Endothelial cell of umbilical vein (primary cell): Measurements from ENCODE around the gene JDP2. TPM values are rescaled to one million over a fixed set of nuclear protein-coding genes. Genes with fewer than 3 reads are reported as not detected.

Experiments
- BruUV-seq: library from RNA; stranded (reverse); fragments of 400-500 nt; replicated peaks from 2 replicates; lab custom pipeline; 2021; lab: Mats Ljungman, UMichigan
- CTCF ChIA-PET: fragments of 300-600, 350-600 bp; sonication (Branson Sonifier 250); formaldehyde crosslinking; loops from one replicate; lab custom pipeline; 2021; ENCODE audit warnings: antibody characterized with exemption, inconsistent platforms; lab: Charles Lee
- POLR2A ChIA-PET: fragments of 300-600, 350-600 bp; sonication (Branson Sonifier 250); formaldehyde crosslinking; loops from one replicate; lab custom pipeline; 2021; ENCODE audit warnings: antibody characterized with exemption, inconsistent platforms; lab: Charles Lee
- DNase-seq: peaks from one replicate; pipeline ENCODE4 v3.0.0-alpha.2; 2011; ENCODE audit warnings: low read depth, low spot score
- FAIRE-seq: peaks from 2 replicates; lab custom pipeline; 2011; peaks lifted over from hg19 to GRCh38; lab: Jason Lieb, UNC
- H2AFZ ChIP-seq: 2 replicates; pipeline ENCODE4 v1.6.0; 2012; ENCODE audit warnings: low read depth, low read length, control low read depth, inconsistent platforms
- H3K27ac ChIP-seq: 2 replicates; pipeline ENCODE4 v1.5.1; 2011; ENCODE audit warnings: low read depth, mild to moderate bottlenecking, control low read depth, low read length, moderate library complexity; ENCODE audit not compliant: insufficient read depth
- H3K27me3 ChIP-seq, 2 experiments: 2 replicates each; pipeline versions ENCODE4 v1.6.0 to v1.6.1; 2011; ENCODE audit warnings: low read length in 2 of 2, mixed read lengths in 1 of 2; ENCODE audit not compliant: control insufficient read depth in 2 of 2, insufficient read depth in 2 of 2
- H3K36me3 ChIP-seq, 2 experiments: 2 replicates in 1 of 2; 3 replicates in 1 of 2; pipeline ENCODE4 v1.5.1; 2011; ENCODE audit warnings: low read length in 2 of 2, mild to moderate bottlenecking in 1 of 2, moderate library complexity in 1 of 2; ENCODE audit not compliant: control insufficient read depth in 2 of 2, insufficient read depth in 2 of 2; ENCODE audit errors: extremely low read depth in 1 of 2
- H3K4me1 ChIP-seq: 3 replicates; pipeline ENCODE4 v1.5.1; 2011; ENCODE audit warnings: mild to moderate bottlenecking, low read length; ENCODE audit not compliant: control insufficient read depth, insufficient read depth; ENCODE audit errors: extremely low read depth
- H3K4me2 ChIP-seq: 2 replicates; pipeline ENCODE4 v1.6.1; 2011; ENCODE audit warnings: low read length, control low read depth, mixed read lengths; ENCODE audit not compliant: insufficient read depth
- H3K4me3 ChIP-seq, 3 experiments: fragments of 200-600 bp in 1 of 3; sonication (generic), shearing (Covaris generic) in 1 of 3; replicated peaks in 1 of 3; 2 replicates each; pipeline ENCODE4 v1.5.1; 2011 to 2016; ENCODE audit warnings: control low read depth in 3 of 3, low read length in 3 of 3, mild to moderate bottlenecking in 2 of 3, inconsistent platforms in 1 of 3, low read depth in 1 of 3, moderate library complexity in 1 of 3; ENCODE audit not compliant: insufficient read depth in 1 of 3
- H3K79me2 ChIP-seq: 2 replicates; pipeline ENCODE4 v1.6.0; 2012; ENCODE audit warnings: low read length, inconsistent platforms; ENCODE audit not compliant: control insufficient read depth, insufficient read depth
- H3K9ac ChIP-seq: replicated peaks from 2 replicates; pipeline ENCODE3; 2011; ENCODE audit warnings: low read length, control low read depth; ENCODE audit not compliant: insufficient read depth; ENCODE audit errors: extremely low read depth
- H3K9me1 ChIP-seq: replicated peaks from 3 replicates; pipeline ENCODE4 v1.6.0; 2011; ENCODE audit warnings: mild to moderate bottlenecking, low read length; ENCODE audit not compliant: control insufficient read depth, insufficient read depth; ENCODE audit errors: extremely low read depth
- H3K9me3 ChIP-seq: replicated peaks from 2 replicates; pipeline ENCODE4 v1.5.1; 2012; ENCODE audit warnings: low read length, inconsistent platforms; ENCODE audit not compliant: control insufficient read depth, insufficient read depth
- H4K20me1 ChIP-seq: replicated peaks from 2 replicates; pipeline ENCODE3; 2011; ENCODE audit warnings: mild to moderate bottlenecking, low read length; ENCODE audit not compliant: control insufficient read depth, insufficient read depth; ENCODE audit errors: extremely low read depth
- CTCF ChIP-seq, 2 donors: IDR thresholded peaks; 1 replicate in 1 of 2; 2 replicates in 1 of 2; pipeline ENCODE4 v1.5.1; 2011; ENCODE audit warnings: low read length in 2 of 2, mild to moderate bottlenecking in 2 of 2, moderate library complexity in 2 of 2, control low read depth in 1 of 2, inconsistent platforms in 1 of 2, low read depth in 1 of 2; ENCODE audit not compliant: insufficient read depth in 1 of 2; ENCODE audit errors: extremely low read depth in 1 of 2
- EZH2 ChIP-seq: IDR thresholded peaks from 2 replicates; pipeline ENCODE4 v1.6.1; 2012; ENCODE audit warnings: borderline replicate concordance, low read depth, mild to moderate bottlenecking, moderate library complexity, low read length, inconsistent platforms; ENCODE audit not compliant: severe bottlenecking
- FOS ChIP-seq: IDR thresholded peaks from 2 replicates; pipeline ENCODE4 v1.6.1; 2011; ENCODE audit warnings: mild to moderate bottlenecking, low read length, moderate library complexity, borderline replicate concordance; ENCODE audit not compliant: insufficient read depth
- GATA2 ChIP-seq: IDR thresholded peaks from 2 replicates; pipeline ENCODE4 v1.7.0; 2011; ENCODE audit warnings: low read depth, mild to moderate bottlenecking, moderate library complexity, mixed read lengths, low read length; ENCODE audit not compliant: insufficient read length, insufficient read depth
- JUN ChIP-seq: IDR thresholded peaks from 2 replicates; pipeline ENCODE4 v1.6.1; 2011; ENCODE audit warnings: borderline replicate concordance, low read depth; ENCODE audit not compliant: insufficient read length, insufficient read depth
- MAX ChIP-seq: IDR thresholded peaks from 2 replicates; pipeline ENCODE4 v1.6.1; 2011; ENCODE audit not compliant: insufficient read depth, insufficient read length
- MYC ChIP-seq: IDR thresholded peaks from one replicate; pipeline ENCODE4 v1.6.1; 2011; ENCODE audit warnings: mild to moderate bottlenecking, low read depth, low read length
- POLR2A ChIP-seq: IDR thresholded peaks from 2 replicates; pipeline ENCODE4 v1.6.1; 2012; ENCODE audit warnings: low read depth, mild to moderate bottlenecking, control low read depth, low read length
- POLR2AphosphoS5 ChIP-seq: IDR thresholded peaks from 2 replicates; pipeline ENCODE4 v1.6.1; 2012; ENCODE audit warnings: low read depth, mild to moderate bottlenecking, control low read depth, low read length, moderate library complexity; ENCODE audit not compliant: insufficient read depth
- dilution Hi-C: fragments of 300-500 bp; cut with MboI; formaldehyde crosslinking; loops from one replicate; pipeline ENCODE4 v1.15.0; 2019; ENCODE audit warnings: low sequenced_read_pairs; ENCODE audit not compliant: extremely low pct_ligation_motif_present
- intact Hi-C: fragments of 100-400 bp; cut with micrococcal nuclease; formaldehyde crosslinking; loops from one replicate; pipeline ENCODE4 v1.10.0; 2022
- polyA plus RNA-seq, 4 experiments: library from polyadenylated mRNA; depleted of rRNA in 3 of 4; stranded (reverse) in 3 of 4; unstranded in 1 of 4; fragments of >200 nt; gene quantifications; 2 replicates each; pipeline versions ENCODE4 v1.2.1 to v1.2.3, GENCODE V29; 2011 to 2012; ENCODE audit warnings: missing spikeins in 1 of 4
- total RNA-seq: library from RNA; stranded (reverse); gene quantifications from 2 replicates; pipeline ENCODE4 v1.2.3, GENCODE V29; 2021

Gene JDP2
- total and polyA plus RNA-seq, 2 donors (not counting 3 experiments of a cell fraction or from before 2014, with no cell fraction given): 3.2 to 10.6 TPM

DNA sequence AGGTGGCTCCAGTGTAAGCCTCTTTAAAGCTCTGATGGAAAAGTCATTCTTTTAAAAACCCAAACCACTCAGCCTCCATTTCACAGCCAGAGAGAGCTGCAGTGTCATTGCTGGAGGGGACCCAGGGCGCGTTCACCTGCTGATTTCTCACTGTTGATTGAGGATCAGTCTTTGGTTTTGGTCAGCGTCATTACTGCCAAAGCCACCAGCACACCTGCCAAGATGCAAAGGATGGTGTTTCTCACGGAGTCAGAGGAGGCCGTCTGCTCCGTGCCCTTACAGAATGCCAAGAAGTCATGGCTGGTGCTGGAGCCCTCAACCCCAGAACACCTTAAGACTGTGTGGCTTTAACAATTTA, 61.6 kb downstream of the JDP2 start:
- dilution Hi-C loops (no loop called here), intact Hi-C loops (loop anchor here (2.0 to 5.0 kb wide), 2 partner anchors 62 to 357 kb away; partner anchors contain the start of gene JDP2)
- no peaks in the 10 kb centered on the region for H3K36me3 ChIP-seq
- H3K27ac ChIP-seq: no peak overlapping the region
- DNase-seq (no peak), FAIRE-seq (no peak)
- no peak overlapping the region for H3K4me2 ChIP-seq
- H3K9ac ChIP-seq: no peak overlapping the region
- BruUV-seq: no TSS peak
- no peaks in the 10 kb centered on the region for H3K4me1 ChIP-seq
- no peak for TF ChIP-seq CTCF (IDR thresholded peaks at IDR 0.05; ENCODE audit: extremely low read depth in 1 of 2, insufficient read depth in 1 of 2, low read depth in 1 of 2, low read length in 2 of 2)
- TF ChIP-seq POLR2AphosphoS5: no peak
- TF ChIP-seq JUN: no peak
- TF ChIP-seq GATA2: no peak
- H3K9me1 ChIP-seq: no peaks in the 10 kb centered on the region
- H3K79me2 ChIP-seq: no peaks in the 10 kb centered on the region
- H3K9me3 ChIP-seq: no peaks in the 10 kb centered on the region
- CTCF ChIA-PET: interaction anchor here (0.5 to 6.6 kb wide), 55 partner anchors 8 to 360 kb away, joined by 3 to 141 read pairs (median 4); partner anchors contain the start of gene JDP2
- H3K4me3 ChIP-seq: no peak overlapping the region
- peaks cover 7 to 8% of the 10 kb centered on the region in 2 experiments for H3K27me3 ChIP-seq
- H2AFZ ChIP-seq: no peak overlapping the region
- POLR2A ChIA-PET: interaction anchor here (0.5 kb wide), 1 partner anchor 29 kb away, joined by 3 read pairs; no protein-coding TSS in a partner anchor
- H4K20me1 ChIP-seq: no peaks in the 10 kb centered on the region

- DNase-seq: no peak
- intact Hi-C loops: no loop called here
These were observed 63.7 kb downstream of the JDP2 start for GRCh38 chr14:75491376-75491978.

More at GRCh38 chr14:75491376-75491978, 63.7 kb downstream of the JDP2 start:
- H3K36me3 ChIP-seq: no peaks in the 10 kb centered on the region
- no peaks in the 10 kb centered on the region for H3K9me1 ChIP-seq
- FAIRE-seq: no peak
- H3K79me2 ChIP-seq: no peaks in the 10 kb centered on the region
- no peak overlapping the region for H3K4me3 ChIP-seq
- no peak overlapping the region for H3K9ac ChIP-seq
- TF ChIP-seq MAX: no peak
- no peak for TF ChIP-seq CTCF (IDR thresholded peaks at IDR 0.05; ENCODE audit: extremely low read depth in 1 of 2, insufficient read depth in 1 of 2, low read depth in 1 of 2, low read length in 2 of 2)
- TF ChIP-seq FOS: no peak
- no peak for TF ChIP-seq JUN
- no peak for TF ChIP-seq EZH2
- TF ChIP-seq POLR2A: no peak
- TF ChIP-seq GATA2: no peak
- no peak for TF ChIP-seq POLR2AphosphoS5
- no peak for TF ChIP-seq MYC
- H4K20me1 ChIP-seq: no peaks in the 10 kb centered on the region
- H2AFZ ChIP-seq: no peak overlapping the region
- no peaks in the 10 kb centered on the region for H3K4me1 ChIP-seq
- H3K9me3 ChIP-seq: no peaks in the 10 kb centered on the region
- peaks cover 4% of the 10 kb centered on the region in 2 experiments for H3K27me3 ChIP-seq
- BruUV-seq: no TSS peak
- CTCF ChIA-PET: interaction anchor here (3.4 to 6.6 kb wide), 2 partner anchors 69 to 182 kb away, joined by 22 to 141 read pairs; no protein-coding TSS in a partner anchor
- POLR2A ChIA-PET: no interaction called here
- dilution Hi-C loops: no loop called here
- H3K4me2 ChIP-seq: no peak overlapping the region
- no peak overlapping the region for H3K27ac ChIP-seq
